Parathyroid adenoma (tissue), 2 donors: ENCODE measurements around the gene EHD1.

Experiments
- H2AFZ ChIP-seq: fragments of 300-600 bp; sonication (generic); one replicate; pipeline ENCODE4 v1.7.0; 2017; ENCODE audit warnings: antibody characterized with exemption, mild to moderate bottlenecking
- H3K27ac ChIP-seq: fragments of 300-600 bp; sonication (generic); one replicate; pipeline ENCODE4 v1.7.0; 2017
- H3K27me3 ChIP-seq: fragments of 300-600 bp; sonication (generic); one replicate; pipeline ENCODE4 v1.7.0; 2017; ENCODE audit warnings: low read length; ENCODE audit not compliant: control insufficient read depth, insufficient read depth
- H3K36me3 ChIP-seq: fragments of 300-600 bp; sonication (generic); one replicate; pipeline ENCODE4 v1.7.0; 2017; ENCODE audit warnings: low read length; ENCODE audit not compliant: control insufficient read depth, insufficient read depth
- H3K4me1 ChIP-seq: fragments of 300-600 bp; sonication (generic); one replicate; pipeline ENCODE4 v1.7.0; 2017; ENCODE audit warnings: control low read depth
- H3K4me2 ChIP-seq: fragments of 300-600 bp; sonication (generic); one replicate; pipeline ENCODE4 v1.7.0; 2017; ENCODE audit warnings: low read length
- H3K4me3 ChIP-seq: fragments of 300-600 bp; sonication (generic); one replicate; pipeline ENCODE4 v1.7.0; 2017; ENCODE audit warnings: low read depth, low read length
- H3K79me2 ChIP-seq: fragments of 300-600 bp; sonication (generic); one replicate; pipeline ENCODE4 v1.7.0; 2017; ENCODE audit warnings: control low read depth
- H3K9ac ChIP-seq: fragments of 300-600 bp; sonication (generic); one replicate; pipeline ENCODE4 v1.7.0; 2017; ENCODE audit warnings: mild to moderate bottlenecking
- H3K9me3 ChIP-seq: fragments of 300-600 bp; sonication (generic); one replicate; pipeline ENCODE4 v1.7.0; 2017; ENCODE audit warnings: low read length; ENCODE audit not compliant: control insufficient read depth
- CTCF ChIP-seq: fragments of 300-600 bp; sonication (generic); IDR thresholded peaks from one replicate; pipeline ENCODE4 v1.7.0; 2017; ENCODE audit warnings: antibody characterized with exemption, mild to moderate bottlenecking
- donor health status: primary hyperparathyroidism.

EHD1 gene

GRCh38 chr11:64862987-64863390 is 15.4 kb downstream of the EHD1 start:
- peaks cover 5% of the 10 kb centered on the region for H3K4me1 ChIP-seq
- no peak overlapping the region for H3K9ac ChIP-seq
- no peaks in the 10 kb centered on the region for H3K27me3 ChIP-seq
- no peak overlapping the region for H3K27ac ChIP-seq
- H3K4me2 ChIP-seq: no peak overlapping the region
- H2AFZ ChIP-seq: no peak overlapping the region
- H3K4me3 ChIP-seq: no peak overlapping the region
- no peaks in the 10 kb centered on the region for H3K9me3 ChIP-seq
- H3K36me3 ChIP-seq: no peaks in the 10 kb centered on the region
- no peak for TF ChIP-seq CTCF
- no peaks in the 10 kb centered on the region for H3K79me2 ChIP-seq

GRCh38 chr11:64861227-64861975 is 17.0 kb downstream of the EHD1 start:
- Histone ChIP-seq H3K4me2 (no peak overlapping the region), H3K36me3 (no peaks in the 10 kb centered on the region), H3K9ac (no peak overlapping the region), H3K79me2 (no peaks in the 10 kb centered on the region), H3K4me3 (no peak overlapping the region), H3K9me3 (no peaks in the 10 kb centered on the region), H3K27ac (no peak overlapping the region), H3K27me3 (no peaks in the 10 kb centered on the region), H3K4me1 (peaks cover 5% of the 10 kb centered on the region), H2AFZ (no peak overlapping the region)
- TF ChIP-seq CTCF: no peak

- no peaks in the 10 kb centered on the region for H3K79me2 ChIP-seq
- no peak overlapping the region for H2AFZ ChIP-seq
- no peak for TF ChIP-seq CTCF
- peaks cover 5% of the 10 kb centered on the region for H3K4me1 ChIP-seq
- no peaks in the 10 kb centered on the region for H3K9me3 ChIP-seq
- H3K27ac ChIP-seq: no peak overlapping the region
- H3K9ac ChIP-seq: no peak overlapping the region
- no peaks in the 10 kb centered on the region for H3K36me3 ChIP-seq
- H3K4me3 ChIP-seq: no peak overlapping the region
- H3K27me3 ChIP-seq: no peaks in the 10 kb centered on the region
- H3K4me2 ChIP-seq: no peak overlapping the region
Measured at GRCh38 chr11:64859542-64860414, 18.6 kb downstream of the EHD1 start.

GRCh38 chr11:64858467-64859263 is 19.8 kb downstream of the EHD1 start:
- Histone ChIP-seq H3K4me1 (no peaks in the 10 kb centered on the region), H3K27me3 (no peaks in the 10 kb centered on the region), H3K27ac (no peak overlapping the region), H3K9me3 (no peaks in the 10 kb centered on the region), H2AFZ (no peak overlapping the region), H3K36me3 (no peaks in the 10 kb centered on the region), H3K4me3 (no peak overlapping the region), H3K9ac (no peak overlapping the region), H3K79me2 (no peaks in the 10 kb centered on the region), H3K4me2 (no peak overlapping the region)
- TF ChIP-seq CTCF: no peak
